Measurements from ENCODE around the gene PCDH9. TPM values are rescaled to one million over a fixed set of nuclear protein-coding genes. Genes with fewer than 3 reads are reported as not detected.

PCDH9 gene
- total RNA-seq, 6 experiments from 2014 or later, result 1.6 to 3.9 (median 3.1) TPM

DNA sequence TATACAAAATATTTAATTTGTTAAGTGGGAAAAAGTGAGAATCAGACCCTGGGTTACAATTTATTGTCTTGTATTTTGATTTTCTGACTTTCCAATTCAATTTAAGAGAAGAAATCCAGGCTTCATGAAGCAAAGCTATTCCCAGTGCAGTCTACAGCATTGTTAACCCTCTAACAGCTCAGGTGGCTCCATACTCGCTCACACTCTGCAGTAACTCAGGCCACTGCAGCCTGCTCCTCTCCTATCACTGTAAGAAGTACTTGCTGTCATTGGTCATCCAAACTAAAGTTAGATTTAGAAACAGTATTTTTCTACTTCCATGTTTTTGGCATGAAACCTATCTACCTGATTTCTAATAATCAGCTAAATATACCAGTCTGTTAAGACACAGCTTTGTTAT, 830.3 kb downstream of the PCDH9 start:
- no peak for DNase-seq
- TF ChIP-seq, protein P1, sequence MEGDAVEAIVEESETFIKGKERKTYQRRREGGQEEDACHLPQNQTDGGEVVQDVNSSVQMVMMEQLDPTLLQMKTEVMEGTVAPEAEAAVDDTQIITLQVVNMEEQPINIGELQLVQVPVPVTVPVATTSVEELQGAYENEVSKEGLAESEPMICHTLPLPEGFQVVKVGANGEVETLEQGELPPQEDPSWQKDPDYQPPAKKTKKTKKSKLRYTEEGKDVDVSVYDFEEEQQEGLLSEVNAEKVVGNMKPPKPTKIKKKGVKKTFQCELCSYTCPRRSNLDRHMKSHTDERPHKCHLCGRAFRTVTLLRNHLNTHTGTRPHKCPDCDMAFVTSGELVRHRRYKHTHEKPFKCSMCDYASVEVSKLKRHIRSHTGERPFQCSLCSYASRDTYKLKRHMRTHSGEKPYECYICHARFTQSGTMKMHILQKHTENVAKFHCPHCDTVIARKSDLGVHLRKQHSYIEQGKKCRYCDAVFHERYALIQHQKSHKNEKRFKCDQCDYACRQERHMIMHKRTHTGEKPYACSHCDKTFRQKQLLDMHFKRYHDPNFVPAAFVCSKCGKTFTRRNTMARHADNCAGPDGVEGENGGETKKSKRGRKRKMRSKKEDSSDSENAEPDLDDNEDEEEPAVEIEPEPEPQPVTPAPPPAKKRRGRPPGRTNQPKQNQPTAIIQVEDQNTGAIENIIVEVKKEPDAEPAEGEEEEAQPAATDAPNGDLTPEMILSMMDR (IDR thresholded peaks at IDR 0.05), result no peak
- no peak for TF ChIP-seq POLR2A (IDR thresholded peaks at IDR 0.05)
- 30% methylated on average over 1 of the region's 1 CpG for WGBS (ENCODE audit: insufficient coverage, low coverage, low lambda C conversion rate, missing lambda C conversion rate)
- no peak overlapping the region for H3K4me3 ChIP-seq
- H3K4me1 ChIP-seq, result no peaks in the 10 kb centered on the region
- no peaks in the 10 kb centered on the region for H3K9me3 ChIP-seq
- H3K27ac ChIP-seq, result no peak overlapping the region
- intact Hi-C loops (cut with DNase I), result no loop called here
- ATAC-seq, result no peak
- no peaks in the 10 kb centered on the region for H3K27me3 ChIP-seq
- no peaks in the 10 kb centered on the region for H3K36me3 ChIP-seq

DNA sequence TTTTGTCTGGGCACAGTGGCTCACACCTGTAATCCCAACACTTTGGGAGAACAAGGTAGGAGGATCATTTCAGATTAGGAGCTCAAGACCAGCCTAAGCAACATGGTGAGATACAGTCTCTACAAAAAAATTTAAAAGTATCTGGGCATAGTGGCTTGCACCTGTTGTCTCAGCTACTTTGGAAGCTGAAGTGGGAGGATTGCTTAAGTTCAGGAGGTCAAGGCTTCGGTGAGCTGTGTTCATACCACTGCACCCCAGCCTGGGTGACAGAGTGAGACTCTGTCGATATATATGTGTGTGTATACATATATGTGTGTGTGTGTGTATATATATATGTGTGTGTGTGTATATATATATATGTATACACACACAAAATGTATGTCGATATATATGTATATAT, 833.0 kb downstream of the PCDH9 start:
- intact Hi-C loops (cut with DNase I), result no loop called here
- WGBS (ENCODE audit: insufficient coverage, low coverage, low lambda C conversion rate, missing lambda C conversion rate), result 75% methylated on average over 3 of the region's 3 CpGs
- Histone ChIP-seq H3K4me1 (no peaks in the 10 kb centered on the region), H3K27me3 (no peaks in the 10 kb centered on the region), H3K4me3 (no peak overlapping the region), H3K36me3 (no peaks in the 10 kb centered on the region), H3K27ac (no peak overlapping the region), H3K9me3 (no peaks in the 10 kb centered on the region)
- TF ChIP-seq, protein P1 (IDR thresholded peaks at IDR 0.05), result no peak
- no peak for TF ChIP-seq POLR2A (IDR thresholded peaks at IDR 0.05)
- ATAC-seq (no peak), DNase-seq (no peak)

DNA sequence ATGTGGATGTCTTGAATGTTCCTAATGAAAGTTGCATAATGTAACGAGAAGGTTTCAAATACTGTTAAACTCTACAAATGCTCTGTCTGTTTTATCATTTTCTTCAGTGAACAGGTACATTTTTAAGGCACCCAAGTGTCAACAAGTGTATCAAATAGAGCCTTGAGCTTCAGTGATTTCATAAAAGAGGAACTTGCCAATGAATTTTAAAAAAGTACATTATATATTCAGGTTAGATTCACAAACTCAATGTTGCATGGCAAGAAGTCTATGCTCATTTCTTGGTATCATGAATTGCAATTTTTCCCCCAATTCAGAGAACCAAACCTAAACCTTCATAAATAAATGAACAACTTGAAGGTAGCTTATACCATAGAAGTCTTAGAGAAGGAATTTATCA, 838.8 kb downstream of the PCDH9 start:
- Histone ChIP-seq H3K27ac (no peak overlapping the region), H3K9me3 (no peaks in the 10 kb centered on the region), H3K4me3 (no peak overlapping the region), H3K27me3 (no peaks in the 10 kb centered on the region), H3K36me3 (no peaks in the 10 kb centered on the region), H3K4me1 (no peaks in the 10 kb centered on the region)
- WGBS (ENCODE audit: insufficient coverage, low coverage, low lambda C conversion rate, missing lambda C conversion rate), result 61% methylated on average over 1 of the region's 1 CpG
- ATAC-seq, result no peak
- TF ChIP-seq, protein P1 (IDR thresholded peaks at IDR 0.05), result no peak
- TF ChIP-seq POLR2A (IDR thresholded peaks at IDR 0.05), result no peak
- intact Hi-C loops (cut with DNase I), result no loop called here
- no peak for DNase-seq

DNA sequence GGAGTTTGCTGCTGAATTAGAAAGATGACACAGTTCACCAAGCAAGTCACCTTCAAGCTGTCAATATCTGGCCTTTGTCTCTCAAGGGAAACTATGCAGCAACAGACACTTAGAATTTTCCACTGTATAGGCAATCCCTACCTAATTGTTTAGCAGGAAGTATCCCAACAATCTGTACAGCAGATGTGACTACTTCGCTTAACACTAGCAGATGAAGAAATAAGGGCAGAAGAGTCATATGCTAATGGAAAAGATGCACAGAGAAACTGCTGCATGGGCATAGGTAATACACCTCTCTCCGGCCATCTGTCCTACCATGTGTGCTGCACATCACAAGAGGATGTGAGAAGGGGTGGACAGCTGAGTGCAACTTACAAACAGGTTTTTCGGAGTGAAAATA, 851.2 kb downstream of the PCDH9 start:
- Histone ChIP-seq H3K9me3 (no peaks in the 10 kb centered on the region), H3K4me1 (no peaks in the 10 kb centered on the region), H3K27ac (no peak overlapping the region), H3K36me3 (no peaks in the 10 kb centered on the region), H3K4me3 (no peak overlapping the region), H3K27me3 (no peaks in the 10 kb centered on the region)
- TF ChIP-seq, protein P1 (IDR thresholded peaks at IDR 0.05), result no peak
- no peak for TF ChIP-seq POLR2A (IDR thresholded peaks at IDR 0.05)
- intact Hi-C loops (cut with DNase I), result no loop called here
- 53% methylated on average over 3 of the region's 3 CpGs for WGBS (ENCODE audit: insufficient coverage, low coverage, low lambda C conversion rate, missing lambda C conversion rate)
- DNase-seq (no peak), ATAC-seq (no peak)

DNA sequence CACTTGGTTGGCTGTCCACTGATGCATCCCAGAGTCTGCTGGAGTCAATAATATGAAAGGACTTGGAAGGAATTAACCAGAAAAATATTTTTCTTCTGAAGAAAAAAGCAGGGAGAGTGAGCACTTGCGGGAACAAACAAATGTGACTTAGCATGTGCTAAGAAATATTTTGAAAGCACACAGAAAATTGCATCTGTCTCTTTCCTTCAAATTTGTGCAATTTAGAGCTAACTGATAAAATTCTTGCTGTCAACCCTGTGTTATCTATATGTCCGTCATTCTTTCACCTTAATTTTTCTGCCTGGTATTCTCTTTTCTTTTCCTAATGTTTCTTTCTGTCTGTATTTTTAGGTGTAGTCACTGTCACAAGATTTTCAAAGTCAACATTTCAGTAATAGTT, 852.6 kb downstream of the PCDH9 start:
- ATAC-seq (no peak), DNase-seq (no peak)
- TF ChIP-seq, protein P1 (IDR thresholded peaks at IDR 0.05), result no peak
- intact Hi-C loops (cut with DNase I), result no loop called here
- no peaks in the 10 kb centered on the region for H3K36me3 ChIP-seq
- 26% methylated on average over 2 of the region's 2 CpGs for WGBS (ENCODE audit: insufficient coverage, low coverage, low lambda C conversion rate, missing lambda C conversion rate)
- no peaks in the 10 kb centered on the region for H3K27me3 ChIP-seq
- H3K9me3 ChIP-seq, result no peaks in the 10 kb centered on the region
- no peak overlapping the region for H3K4me3 ChIP-seq
- no peaks in the 10 kb centered on the region for H3K4me1 ChIP-seq
- no peak overlapping the region for H3K27ac ChIP-seq

Measured in right lobe of liver (tissue), 6 donors.